HEK293 (cell line): ENCODE results near the gene METTL26.

Experiments used
- BCL6B ChIP-seq: fragments of 450-650 bp; formaldehyde crosslinking; IDR thresholded peaks from 2 replicates; pipeline ENCODE4 v1.5.1; 2017; ENCODE audit warnings: missing biosample characterization, missing genetic modification characterization
- GLI4 ChIP-seq: fragments of 450-650 bp; formaldehyde crosslinking; IDR thresholded peaks from 2 replicates; pipeline ENCODE4 v1.5.1; 2016; ENCODE audit warnings: missing biosample characterization, missing genetic modification characterization
- KLF17 ChIP-seq: fragments of 450-650 bp; formaldehyde crosslinking; IDR thresholded peaks from 2 replicates; pipeline ENCODE4 v1.5.1; 2016; ENCODE audit warnings: missing biosample characterization, missing genetic modification characterization
- KLF9 ChIP-seq: fragments of 450-650 bp; formaldehyde crosslinking; IDR thresholded peaks from 2 replicates; pipeline ENCODE4 v1.5.1; 2016; ENCODE audit warnings: missing biosample characterization, missing genetic modification characterization, low read depth
- OSR2 ChIP-seq: fragments of 450-650 bp; formaldehyde crosslinking; IDR thresholded peaks from 2 replicates; pipeline ENCODE4 v1.5.1; 2016; ENCODE audit warnings: missing biosample characterization, missing genetic modification characterization
- REST ChIP-seq: fragments of 450-650 bp; formaldehyde crosslinking; IDR thresholded peaks from 2 replicates; pipeline ENCODE4 v1.5.1; 2016; ENCODE audit warnings: missing biosample characterization, missing genetic modification characterization
- SP2 ChIP-seq: fragments of 450-650 bp; formaldehyde crosslinking; IDR thresholded peaks from 2 replicates; pipeline ENCODE4 v1.5.1; 2016; ENCODE audit warnings: missing biosample characterization, missing genetic modification characterization
- SP7 ChIP-seq: fragments of 450-650 bp; formaldehyde crosslinking; IDR thresholded peaks from 2 replicates; pipeline ENCODE4 v1.5.1; 2016; ENCODE audit warnings: missing biosample characterization, missing genetic modification characterization
- ZBTB48 ChIP-seq: fragments of 450-650 bp; formaldehyde crosslinking; IDR thresholded peaks from 2 replicates; pipeline ENCODE4 v1.5.1; 2016; ENCODE audit warnings: missing biosample characterization, missing genetic modification characterization
- ZNF175 ChIP-seq: fragments of 450-650 bp; formaldehyde crosslinking; IDR thresholded peaks from 2 replicates; pipeline ENCODE4 v1.5.1; 2016; ENCODE audit warnings: missing biosample characterization, missing genetic modification characterization
- ZNF184 ChIP-seq: fragments of 450-650 bp; IDR thresholded peaks from 2 replicates; pipeline ENCODE4 v1.5.1; 2018; ENCODE audit warnings: missing biosample characterization, mild to moderate bottlenecking, missing genetic modification characterization
- ZNF2 ChIP-seq: fragments of 450-650 bp; formaldehyde crosslinking; IDR thresholded peaks from 2 replicates; pipeline ENCODE4 v1.5.1; 2016; ENCODE audit warnings: missing biosample characterization, missing genetic modification characterization
- ZNF24 ChIP-seq: fragments of 450-650 bp; formaldehyde crosslinking; IDR thresholded peaks from 2 replicates; pipeline ENCODE4 v1.5.1; 2016; ENCODE audit warnings: missing biosample characterization, missing genetic modification characterization
- ZNF266 ChIP-seq: fragments of 450-650 bp; formaldehyde crosslinking; IDR thresholded peaks from 2 replicates; pipeline ENCODE4 v1.5.1; 2016; ENCODE audit warnings: missing biosample characterization, missing genetic modification characterization, low read depth
- ZNF335 ChIP-seq: fragments of 450-650 bp; formaldehyde crosslinking; conservative IDR thresholded peaks from 2 replicates; pipeline ENCODE4 v1.5.1; 2016; ENCODE audit warnings: missing biosample characterization, missing genetic modification characterization
- ZNF354C ChIP-seq: fragments of 450-650 bp; formaldehyde crosslinking; IDR thresholded peaks from 2 replicates; pipeline ENCODE4 v1.5.1; 2016; ENCODE audit warnings: missing biosample characterization, missing genetic modification characterization, low read depth, borderline replicate concordance
- ZNF362 ChIP-seq: fragments of 450-650 bp; formaldehyde crosslinking; IDR thresholded peaks from 2 replicates; pipeline ENCODE4 v1.5.1; 2016; ENCODE audit warnings: missing biosample characterization, missing genetic modification characterization
- ZNF394 ChIP-seq: fragments of 450-650 bp; formaldehyde crosslinking; IDR thresholded peaks from 2 replicates; pipeline ENCODE4 v1.5.1; 2016; ENCODE audit warnings: missing biosample characterization, missing genetic modification characterization, mild to moderate bottlenecking, moderate library complexity, borderline replicate concordance
- ZNF449 ChIP-seq: fragments of 450-650 bp; formaldehyde crosslinking; IDR thresholded peaks from 2 replicates; pipeline ENCODE4 v1.5.1; 2017; ENCODE audit warnings: missing biosample characterization, mild to moderate bottlenecking, missing genetic modification characterization, moderate library complexity
- ZNF518A ChIP-seq: fragments of 450-650 bp; formaldehyde crosslinking; conservative IDR thresholded peaks from 2 replicates; pipeline ENCODE4 v1.5.1; 2016; ENCODE audit warnings: low read depth, missing biosample characterization, missing genetic modification characterization
- ZNF549 ChIP-seq: fragments of 450-650 bp; IDR thresholded peaks from 2 replicates; pipeline ENCODE4 v1.5.1; 2018; ENCODE audit warnings: missing biosample characterization, missing genetic modification characterization, mild to moderate bottlenecking, inconsistent platforms, moderate library complexity
- ZNF596 ChIP-seq: fragments of 450-650 bp; IDR thresholded peaks from 2 replicates; pipeline ENCODE4 v1.5.0; 2018; ENCODE audit warnings: missing biosample characterization, mild to moderate bottlenecking, missing genetic modification characterization, moderate library complexity
- ZNF654 ChIP-seq: fragments of 450-650 bp; formaldehyde crosslinking; IDR thresholded peaks from 2 replicates; pipeline ENCODE4 v1.5.1; 2016; ENCODE audit warnings: low read depth, missing biosample characterization, missing genetic modification characterization
- ZNF660 ChIP-seq: fragments of 450-650 bp; IDR thresholded peaks from 2 replicates; pipeline ENCODE4 v1.5.1; 2018; ENCODE audit warnings: missing biosample characterization, mild to moderate bottlenecking, missing genetic modification characterization
- ZNF785 ChIP-seq: fragments of 450-650 bp; formaldehyde crosslinking; IDR thresholded peaks from 2 replicates; pipeline ENCODE4 v1.5.1; 2016; ENCODE audit warnings: missing biosample characterization, missing genetic modification characterization

Gene METTL26

GRCh38 chr16:636206-637080, at the start of gene METTL26 (continued):
- peak; percentile 93 for TF ChIP-seq ZNF24 (tag by site-specific recombination)
- TF ChIP-seq ZBTB48 (tag by site-specific recombination): peak; percentile 64
- TF ChIP-seq ZNF518A: no peak
- peak; percentile 83 for TF ChIP-seq KLF9 (tag by site-specific recombination)
- TF ChIP-seq ZNF362 (tag by site-specific recombination): peak; percentile 91; the same call in 1 of the 2 replicates
- TF ChIP-seq ZNF449 (tag by site-specific recombination): peak; percentile 71; the same call in 1 of the 2 replicates
- no peak for TF ChIP-seq ZNF654 (tag by site-specific recombination)
- peak; percentile 84 for TF ChIP-seq ZNF660 (tag by site-specific recombination)
- peak; percentile 17; the same call in 1 of the 2 replicates for TF ChIP-seq OSR2
- TF ChIP-seq ZNF266: no peak
- TF ChIP-seq ZNF184 (tag by site-specific recombination): peak; percentile 48; the same call in 1 of the 2 replicates
- peak; percentile 98 for TF ChIP-seq ZNF335 (tag by site-specific recombination)
- peak; percentile 49; the same call in 1 of the 2 replicates for TF ChIP-seq REST (tag by site-specific recombination)
- TF ChIP-seq BCL6B (tag by site-specific recombination): no peak
- TF ChIP-seq SP2: peak; percentile 63
- TF ChIP-seq ZNF394 (tag by site-specific recombination): peak; percentile 80
- TF ChIP-seq ZNF2: peak; percentile 96
- TF ChIP-seq ZNF354C (tag by site-specific recombination): no peak
- TF ChIP-seq SP7: peak; percentile 80
- TF ChIP-seq ZNF785: 0 out of 2 replicates have a peak, but pooled peaks have one; percentile 42
- no peak for TF ChIP-seq ZNF175 (tag by site-specific recombination)
- TF ChIP-seq ZNF596: peak; percentile 30
- TF ChIP-seq GLI4 (tag by site-specific recombination): peak; percentile 74; the same call in 1 of the 2 replicates
- TF ChIP-seq ZNF549 (tag by site-specific recombination): no peak
- peak; percentile 90 for TF ChIP-seq KLF17 (tag by site-specific recombination)
